RPMI7951 (cell line): Measurements from ENCODE around the gene PAX5. TPM values are rescaled to one million over a fixed set of nuclear protein-coding genes. Genes with fewer than 3 reads are reported as not detected.

ENCODE experiments used
- DNase-seq: peaks from one replicate; pipeline ENCODE4 v3.0.0-alpha.2; 2012; ENCODE audit warnings: low read depth
- total RNA-seq: library from RNA; depleted of rRNA; stranded (reverse); fragments of >200 nt; shearing (Covaris generic); gene quantifications from 2 replicates; pipeline ENCODE4 v1.2.3, GENCODE V29; 2014

The PAX5 gene
- total RNA-seq, 1 experiment from 2014 or later, result not detected

- no peak for DNase-seq
Observed at GRCh38 chr9:36934478-36935065, 99.5 kb downstream of the PAX5 start.

GRCh38 chr9:36933676-36934215 lies 100.3 kb downstream of the PAX5 start:
- no peak for DNase-seq

GRCh38 chr9:36932198-36932597 lies 101.9 kb downstream of the PAX5 start:
- DNase-seq, result no peak

GRCh38 chr9:36930941-36931340 lies 103.1 kb downstream of the PAX5 start:
- DNase-seq, result no peak

- DNase-seq, result no peak
Observed at GRCh38 chr9:36929350-36929675, 104.8 kb downstream of the PAX5 start.

- peak; percentile 71 for DNase-seq
Observed at GRCh38 chr9:36928670-36929349, 105.3 kb downstream of the PAX5 start.

- no peak for DNase-seq
Observed at GRCh38 chr9:36928210-36928609, 105.9 kb downstream of the PAX5 start.

GRCh38 chr9:36924757-36925432 lies 109.2 kb downstream of the PAX5 start:
- no peak for DNase-seq

GRCh38 chr9:36924071-36924470 lies 110.0 kb downstream of the PAX5 start:
- DNase-seq, result peak; percentile 85

- DNase-seq, result no peak
Observed at GRCh38 chr9:36923025-36923625, 110.9 kb downstream of the PAX5 start.

GRCh38 chr9:36922548-36922947 lies 111.5 kb downstream of the PAX5 start:
- peak; percentile 55 for DNase-seq

GRCh38 chr9:36914212-36914577 lies 119.9 kb downstream of the PAX5 start:
- no peak for DNase-seq

GRCh38 chr9:36913393-36914211 lies 120.5 kb downstream of the PAX5 start:
- DNase-seq, result no peak

- DNase-seq, result no peak
Observed at GRCh38 chr9:36912620-36913019, 121.4 kb downstream of the PAX5 start.

GRCh38 chr9:36911601-36912412 lies 122.3 kb downstream of the PAX5 start:
- no peak for DNase-seq

- no peak for DNase-seq
Observed at GRCh38 chr9:36911037-36911436, 123.0 kb downstream of the PAX5 start.

- no peak for DNase-seq
Observed at GRCh38 chr9:36906492-36906891, 127.6 kb downstream of the PAX5 start.

GRCh38 chr9:36905101-36906066 lies 128.7 kb downstream of the PAX5 start:
- no peak for DNase-seq

- DNase-seq, result peak; percentile 76
Observed at GRCh38 chr9:36903541-36904435, 130.3 kb downstream of the PAX5 start.
